ELR (cell line): Measurements from ENCODE around the gene KPNA2.
"Not testable (repeated sequence)": the region's sequence is repeated elsewhere in the genome, so short reads cannot be mapped to it uniquely, and the experiment has no call there.

ENCODE experiments used
- DNase-seq: peaks from one replicate; pipeline ENCODE4 v3.0.0-alpha.2; 2015; ENCODE audit warnings: low read depth

The KPNA2 gene

GRCh38 chr17:68035523-68036303 lies at the start of gene KPNA2:
Gene KPNA2, plus strand, starts transcription at chr17:68035735. Its CDS starts 1,398 bp downstream, at chr17:68037133.
- peak; percentile 99 for DNase-seq

DNA sequence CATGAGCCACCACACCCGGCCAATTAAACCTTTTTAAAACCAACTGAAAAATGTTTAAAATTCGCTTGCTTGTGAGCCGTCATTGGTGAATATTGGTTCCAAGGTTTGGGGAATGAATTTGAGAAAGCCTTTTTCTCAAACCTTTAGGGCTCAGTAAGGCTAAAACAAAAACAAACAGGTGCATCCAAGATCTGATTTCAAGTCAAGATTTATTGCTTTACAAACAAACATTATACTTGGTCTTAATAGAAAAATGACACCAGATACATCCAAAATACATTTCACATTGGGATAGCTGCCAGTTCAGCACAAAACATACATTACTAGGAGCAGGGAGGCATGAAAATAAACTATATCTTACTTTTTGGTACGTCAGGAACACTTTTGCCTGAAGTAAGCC lies 44.6 kb upstream of the KPNA2 start:
- DNase-seq = no peak

GRCh38 chr17:67992548-67993152 lies 42.9 kb upstream of the KPNA2 start:
- DNase-seq = peak; percentile 7

GRCh38 chr17:67993153-67993997 lies 42.2 kb upstream of the KPNA2 start:
- DNase-seq = peak; percentile 91

GRCh38 chr17:67993998-67994361 lies 41.6 kb upstream of the KPNA2 start:
- DNase-seq = peak; percentile 37

GRCh38 chr17:67994817-67995569 lies 40.5 kb upstream of the KPNA2 start:
- peak; percentile 86 for DNase-seq

GRCh38 chr17:67995570-67996263 lies 39.8 kb upstream of the KPNA2 start:
- DNase-seq = peak; percentile 47

DNA sequence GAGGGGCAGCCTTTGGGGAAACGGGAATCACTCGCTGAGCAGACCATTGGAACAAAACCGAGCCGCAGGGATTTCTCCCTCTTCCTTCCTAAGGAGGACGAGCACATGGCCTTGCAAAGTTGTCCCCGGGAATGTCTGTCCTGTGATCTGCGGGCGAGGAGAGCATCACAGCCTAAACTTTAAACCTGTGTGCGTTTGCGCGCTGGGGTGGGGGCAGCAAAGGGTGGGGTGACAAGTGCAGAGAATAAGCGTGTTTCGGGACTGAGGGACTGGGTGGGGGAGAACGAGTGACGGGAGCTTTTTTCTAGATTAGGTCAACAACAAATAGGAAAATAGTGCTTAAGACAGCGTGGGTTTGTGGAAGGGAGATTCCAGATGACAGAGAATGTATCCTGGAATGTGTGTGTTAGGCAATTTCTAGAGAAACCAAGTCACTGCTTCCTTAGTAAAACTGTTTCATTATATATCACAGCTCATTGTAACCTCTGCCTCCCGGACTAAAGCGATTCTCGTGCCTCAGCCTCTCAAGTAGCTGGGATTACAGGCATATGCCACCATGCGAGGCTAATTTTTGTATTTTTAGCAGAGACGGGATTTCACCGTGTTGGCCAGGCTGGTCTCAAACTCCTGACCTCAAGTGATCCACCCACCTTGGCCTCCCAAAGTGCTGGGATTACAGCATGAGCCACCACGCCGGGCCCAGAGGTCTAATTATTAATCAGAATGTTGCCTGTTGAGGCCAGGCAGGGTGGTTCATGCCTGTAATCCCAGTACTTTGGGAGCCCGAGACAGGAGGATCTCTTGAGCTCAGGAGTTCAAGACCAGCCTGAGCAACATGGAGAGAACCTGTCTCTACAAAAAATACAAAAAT lies 39.0 kb upstream of the KPNA2 start, which contains the start of gene C17orf58:
Gene C17orf58, minus strand, starts transcription at position 169 of the 871 bp plus-strand sequence. CDS start 271 bp downstream, outside the sequence.
- peak; percentile 37 for DNase-seq

GRCh38 chr17:67998466-67998865 lies 37.1 kb upstream of the KPNA2 start:
- peak; percentile 56 for DNase-seq

DNA sequence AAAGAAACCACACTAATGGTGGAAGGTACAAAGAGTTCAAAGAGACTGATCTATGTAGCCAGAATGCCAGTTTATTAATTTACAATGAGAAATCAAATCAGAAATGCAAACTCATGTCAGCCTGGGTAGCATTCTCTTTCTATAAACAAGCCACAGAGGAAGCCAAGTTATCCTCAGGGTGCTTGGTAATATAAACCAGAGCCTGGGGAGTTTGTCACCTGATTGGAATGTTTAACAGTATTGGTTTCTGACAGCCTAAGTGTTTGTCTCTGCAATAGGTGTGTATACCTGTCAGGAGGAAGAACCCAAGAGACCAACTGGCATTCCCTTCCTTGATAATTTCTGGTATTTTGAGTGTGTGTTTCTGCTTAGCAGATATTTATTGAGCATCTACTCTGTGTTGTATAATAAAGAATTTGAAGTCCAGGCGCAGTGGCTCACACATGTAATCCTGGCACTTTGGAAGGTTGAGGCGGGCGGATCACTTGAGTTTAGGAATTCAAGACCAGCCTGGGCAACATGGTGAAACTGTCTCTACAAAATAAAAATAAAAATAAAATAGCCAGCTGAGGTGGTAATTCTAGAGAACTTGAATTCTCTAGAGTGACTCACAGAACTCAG lies 36.1 kb upstream of the KPNA2 start:
- peak; percentile 69 for DNase-seq

- no peak for DNase-seq
Measured at GRCh38 chr17:68004201-68004600, 31.3 kb upstream of the KPNA2 start.

DNA sequence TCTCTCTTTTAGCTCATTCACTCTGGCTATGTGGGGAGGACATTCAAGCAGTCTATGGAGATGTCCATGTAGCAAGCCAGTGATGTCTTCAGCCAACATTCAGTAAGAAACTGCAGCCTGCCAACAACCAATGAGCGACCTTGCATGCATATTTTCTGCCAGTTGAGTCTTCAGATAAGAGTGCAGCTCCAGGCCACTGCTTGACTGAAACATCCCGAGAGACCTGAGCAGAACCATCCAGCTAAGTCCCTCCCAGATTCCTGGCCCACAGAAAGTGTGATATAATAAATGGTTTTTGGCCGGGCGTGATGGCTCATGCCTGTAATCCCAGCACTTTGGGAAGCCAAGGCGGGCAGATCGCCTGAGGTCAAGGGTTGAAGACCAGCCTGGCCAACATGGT lies 28.7 kb upstream of the KPNA2 start:
- no peak for DNase-seq

DNA sequence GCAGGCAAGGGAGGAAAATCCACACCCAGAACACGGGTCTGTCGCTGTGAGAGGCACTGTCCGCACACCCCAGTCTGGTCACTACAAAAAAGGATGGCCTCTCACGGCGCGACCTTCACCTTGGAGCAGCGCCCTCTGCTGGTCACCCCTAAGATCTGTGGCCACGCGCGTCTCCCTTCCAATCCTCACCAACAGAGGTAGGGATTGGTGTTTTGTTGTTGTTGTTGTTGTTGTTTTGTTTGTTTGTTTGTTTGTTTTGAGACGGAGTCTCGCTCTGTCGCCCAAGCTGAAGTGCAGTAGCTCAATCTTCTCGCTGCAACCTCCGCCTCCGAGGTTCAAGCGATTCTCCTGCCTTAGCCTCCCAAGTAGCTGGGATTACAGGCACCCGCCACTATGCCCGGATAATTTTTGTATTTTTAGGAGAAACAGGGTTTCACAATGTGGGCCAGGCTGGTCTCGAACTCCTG lies 24.3 kb upstream of the KPNA2 start:
- DNase-seq = peak; percentile 65

- no peak for DNase-seq
Measured at GRCh38 chr17:68013385-68013784, 22.1 kb upstream of the KPNA2 start.

DNA sequence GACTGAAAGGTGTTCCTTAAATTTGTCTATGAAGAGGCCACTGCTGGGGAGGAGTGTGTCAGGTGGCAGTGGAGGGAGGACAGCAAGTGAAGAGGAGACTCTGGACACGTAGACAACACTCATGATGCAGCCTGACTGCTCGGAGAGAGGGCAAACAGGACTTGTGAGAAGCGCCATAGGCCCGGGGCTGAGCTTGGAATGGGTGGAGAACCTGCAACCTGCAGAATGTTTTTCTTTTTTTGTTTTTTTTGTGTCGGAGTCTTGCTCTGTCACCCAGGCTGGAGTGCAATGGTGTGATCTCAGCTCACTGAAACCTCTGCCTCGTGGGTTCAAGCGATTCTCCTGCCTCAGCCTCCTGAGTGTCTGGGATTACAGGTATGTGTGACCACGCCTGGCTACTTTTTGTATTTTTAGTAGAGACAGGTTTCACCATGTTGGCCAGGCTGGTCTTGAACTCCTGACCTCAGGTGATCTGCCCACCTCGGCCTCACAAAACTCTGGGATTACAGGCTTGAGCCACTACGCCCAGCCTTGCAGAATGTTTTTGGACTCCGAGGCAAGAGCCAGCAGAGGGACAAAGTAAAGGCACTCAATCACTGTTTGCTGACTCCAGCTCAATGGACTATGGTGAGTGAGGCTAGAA lies 20.3 kb upstream of the KPNA2 start:
- no peak for DNase-seq

GRCh38 chr17:68016838-68017237 lies 18.7 kb upstream of the KPNA2 start:
- DNase-seq = no peak

- DNase-seq = not testable (repeated sequence)
Measured at GRCh38 chr17:68018493-68018892, 17.0 kb upstream of the KPNA2 start.

DNA sequence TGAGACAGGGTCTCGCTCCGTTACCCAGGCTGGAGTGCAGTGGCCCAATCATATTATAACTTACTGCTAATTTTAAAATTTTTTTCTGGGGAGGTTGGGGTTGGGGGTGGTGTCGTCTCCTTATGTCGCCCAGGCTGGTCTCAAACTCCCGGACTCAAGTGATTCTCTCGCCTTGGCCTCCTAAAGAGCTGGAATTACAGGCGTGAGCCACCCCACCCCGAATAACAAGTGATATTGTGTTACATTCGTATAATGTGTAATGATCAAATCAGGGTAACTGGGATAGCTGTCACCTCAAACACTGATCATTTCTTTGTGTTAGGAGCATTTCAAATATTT lies 16.2 kb upstream of the KPNA2 start:
- DNase-seq = no peak

DNA sequence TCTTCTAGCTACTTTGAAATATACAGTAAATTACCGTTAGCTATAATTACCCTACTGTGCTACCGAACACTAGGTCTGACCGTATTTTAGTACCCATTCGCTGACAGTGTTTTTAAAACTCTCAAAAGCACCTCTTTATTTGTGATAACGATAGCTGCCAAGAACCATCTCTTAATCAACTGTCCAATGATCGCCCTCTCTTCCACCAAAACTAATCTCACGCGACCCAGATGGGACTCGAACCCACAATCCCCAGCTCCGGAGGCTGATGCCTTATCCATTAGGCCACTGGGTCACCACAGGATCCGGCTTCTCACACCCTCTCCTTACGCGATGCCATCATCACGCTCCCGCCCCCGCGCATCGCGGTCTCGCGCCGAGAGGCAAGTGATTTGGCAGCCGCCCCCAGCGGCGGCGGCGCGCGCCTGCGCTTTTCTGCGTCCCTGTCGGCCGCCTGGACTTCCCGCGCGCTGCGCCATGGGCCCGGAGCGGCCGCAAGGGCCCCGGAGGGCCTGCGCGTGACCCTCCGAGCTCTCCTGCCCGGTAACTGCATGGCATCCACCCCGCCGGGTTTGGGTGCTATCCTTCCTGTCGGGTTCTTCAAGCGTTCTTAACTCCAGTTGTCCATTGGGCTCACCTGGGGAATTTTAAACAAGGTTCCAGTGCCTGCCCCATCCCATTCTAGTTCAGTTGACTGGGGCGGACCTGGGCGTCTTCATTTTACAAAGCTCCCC lies 15.7 kb upstream of the KPNA2 start:
- peak; percentile 95 for DNase-seq
